ENCODE data around the gene HSPA8.
A peak's percentile ranks its signal among the peaks of the same experiment; 100 is the strongest.
"Not testable (repeated sequence)": the region's sequence is repeated elsewhere in the genome, so short reads cannot be mapped to it uniquely, and the experiment has no call there.

HSPA8 gene

GRCh38 chr11:123069908-123070821, 8.2 kb upstream of the HSPA8 start:
- no peak for DNase-seq

DNA sequence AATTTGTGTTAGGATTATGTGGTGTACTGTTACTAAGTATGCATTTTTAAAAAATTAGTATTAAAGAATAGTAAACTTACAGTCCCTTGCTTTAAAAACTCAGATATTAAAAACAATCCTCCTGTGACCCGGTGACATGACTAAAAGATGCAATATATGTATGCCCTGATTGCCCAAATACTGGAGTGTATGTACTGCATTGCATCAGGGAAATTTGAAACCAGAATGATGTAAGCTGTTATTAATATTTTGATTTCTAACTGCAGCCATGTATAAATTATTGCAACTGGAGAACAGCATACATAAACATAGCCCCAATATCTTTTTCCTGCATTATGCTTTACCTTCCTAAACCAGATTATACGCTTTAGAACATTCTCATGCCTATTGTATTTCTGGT, 3.7 kb upstream of the HSPA8 start:
- DNase-seq: no peak

- no peak for DNase-seq
Observed at GRCh38 chr11:123063826-123064657, 2.1 kb upstream of the HSPA8 start.

GRCh38 chr11:123062892-123063825, 1.2 kb upstream of the HSPA8 start:
- peak; percentile 77 for DNase-seq

DNA sequence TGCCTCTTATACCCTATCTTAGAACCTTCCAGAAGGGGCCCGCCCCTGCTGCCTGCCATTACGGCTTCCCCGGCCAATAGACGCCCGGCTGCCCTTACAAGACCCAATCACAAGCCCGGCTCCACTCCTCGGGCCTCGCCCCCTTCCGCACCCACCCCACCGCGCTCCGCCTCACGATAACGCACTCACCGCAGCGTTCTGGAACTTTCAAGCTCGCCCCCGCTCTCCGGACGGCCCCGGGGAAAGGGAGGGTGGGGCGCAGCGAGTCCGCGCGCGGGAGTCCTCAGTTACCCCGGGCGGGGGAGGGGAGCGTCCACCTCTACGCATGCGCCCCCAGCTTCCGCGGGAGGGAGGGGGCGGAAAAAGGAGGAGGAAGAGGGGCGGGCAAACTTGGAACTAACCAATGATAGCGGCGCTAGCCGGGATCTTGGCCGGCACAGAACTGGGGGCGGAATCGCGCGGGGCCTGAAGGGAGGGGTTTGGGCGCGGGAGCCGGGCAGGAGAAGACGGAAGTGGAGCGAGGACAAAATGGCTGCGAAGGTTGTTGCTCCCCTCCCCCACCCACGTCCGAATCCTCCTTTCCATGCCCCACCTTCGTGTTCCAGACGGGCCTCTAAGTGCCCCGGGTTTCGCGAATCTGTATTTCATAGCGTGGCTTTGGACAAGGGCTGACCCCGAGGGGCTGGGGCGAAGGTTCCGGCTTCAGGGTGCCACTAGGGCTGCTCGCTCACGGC, 389 bp upstream of the HSPA8 start:
- peak; percentile 100 for DNase-seq

DNA sequence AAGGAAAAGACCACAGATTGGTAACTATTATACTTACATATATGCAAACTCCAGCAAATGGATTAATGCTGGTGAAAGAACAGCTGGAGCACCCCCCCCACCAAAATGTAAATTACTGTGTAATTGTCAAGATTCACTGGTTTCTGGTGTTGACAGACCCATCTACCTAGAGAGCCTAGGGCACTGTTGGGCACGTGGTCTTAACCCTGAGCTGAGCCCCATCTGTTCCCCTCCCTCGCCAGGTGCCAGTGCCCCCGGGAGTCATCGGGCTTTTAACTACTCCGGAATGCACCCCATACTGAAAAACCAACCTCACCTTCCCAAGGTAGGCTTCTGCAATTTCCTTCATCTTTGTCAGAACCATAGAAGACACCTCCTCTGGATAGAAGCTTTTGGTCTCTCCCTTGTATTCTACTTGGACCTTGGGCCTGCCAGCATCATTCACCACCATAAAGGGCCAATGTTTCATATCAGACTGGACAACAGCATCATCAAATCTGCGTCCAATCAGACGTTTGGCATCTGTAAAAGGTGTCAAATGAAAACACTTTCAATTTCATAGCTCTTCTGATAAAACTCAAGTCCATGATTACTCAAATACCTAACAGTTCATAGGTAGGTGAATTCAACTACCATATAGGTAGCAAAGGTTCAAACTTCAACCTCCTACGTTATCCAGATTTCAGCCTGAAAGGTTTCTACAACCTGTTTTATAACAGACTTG, 1.5 kb downstream of the HSPA8 start:
- no peak for DNase-seq

DNA sequence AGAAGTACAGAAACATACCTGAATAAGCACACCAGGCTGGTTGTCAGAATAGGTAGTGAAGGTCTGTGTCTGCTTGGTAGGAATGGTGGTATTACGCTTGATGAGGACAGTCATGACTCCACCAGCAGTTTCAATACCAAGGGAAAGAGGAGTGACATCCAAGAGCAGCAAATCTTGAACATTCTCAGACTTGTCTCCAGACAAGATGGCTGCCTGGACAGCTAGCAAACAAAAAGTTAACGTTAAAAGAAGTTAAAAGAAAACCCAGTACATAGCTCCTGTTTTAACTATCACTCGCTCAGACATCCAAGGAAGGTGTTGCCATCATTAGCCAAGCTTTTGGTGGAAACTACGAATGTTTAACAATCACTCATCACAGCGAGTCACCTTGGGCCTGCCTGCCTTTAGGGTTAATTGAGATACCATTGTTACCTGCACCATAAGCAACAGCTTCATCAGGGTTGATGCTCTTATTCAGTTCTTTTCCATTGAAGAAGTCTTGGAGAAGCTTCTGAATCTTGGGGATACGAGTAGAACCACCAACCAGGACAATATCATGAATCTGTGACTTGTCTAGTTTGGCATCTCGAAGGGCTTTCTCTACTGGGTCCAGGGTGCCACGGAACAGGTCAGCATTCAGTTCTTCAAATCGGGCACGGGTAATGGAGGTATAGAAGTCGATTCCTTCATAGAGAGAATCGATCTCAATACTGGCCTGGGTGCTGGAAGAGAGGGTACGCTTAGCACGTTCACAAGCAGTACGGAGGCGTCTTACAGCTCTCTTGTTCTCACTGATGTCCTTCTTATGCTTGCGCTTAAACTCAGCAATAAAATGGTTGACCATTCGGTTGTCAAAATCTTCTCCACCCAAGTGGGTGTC, 2.7 kb downstream of the HSPA8 start:
- DNase-seq: not testable (repeated sequence)

- DNase-seq: no peak
Observed at GRCh38 chr11:123057661-123058305, 4.2 kb downstream of the HSPA8 start.

DNA sequence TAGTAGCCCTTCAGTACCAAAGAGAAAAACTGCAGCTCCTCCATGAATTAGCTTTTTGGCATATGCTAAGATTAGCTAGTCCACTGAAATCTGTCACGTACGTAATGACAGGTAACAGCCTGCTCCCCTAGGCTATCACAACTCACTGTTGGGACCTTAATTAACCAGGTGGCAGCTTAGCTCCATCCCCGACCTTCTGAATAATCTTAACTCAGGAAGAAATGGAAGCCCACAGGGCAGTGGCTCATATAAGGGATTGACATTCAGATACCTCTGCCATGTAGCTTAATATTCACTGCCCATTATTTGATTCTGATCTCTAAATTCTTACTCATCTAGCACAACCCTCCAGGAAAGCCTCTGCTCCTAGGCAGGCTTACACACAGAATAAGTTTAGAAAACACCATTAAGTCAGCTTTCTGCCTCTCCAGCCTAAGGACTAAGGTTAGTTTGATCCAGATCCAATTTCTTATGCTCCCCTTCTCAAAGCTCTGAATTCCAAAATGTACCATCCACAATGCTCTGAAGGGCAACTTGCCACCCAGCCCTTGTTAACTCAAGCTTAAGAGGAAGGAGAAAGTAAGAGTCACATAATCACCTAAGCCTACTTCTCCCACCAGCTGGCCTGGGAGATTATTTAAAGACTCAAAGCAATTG, 5.0 kb downstream of the HSPA8 start:
- DNase-seq: no peak

GRCh38 chr11:123055191-123055901, 6.6 kb downstream of the HSPA8 start:
- DNase-seq: no peak

GRCh38 chr11:123054301-123055065, 7.5 kb downstream of the HSPA8 start:
- peak; percentile 94 for DNase-seq

DNA sequence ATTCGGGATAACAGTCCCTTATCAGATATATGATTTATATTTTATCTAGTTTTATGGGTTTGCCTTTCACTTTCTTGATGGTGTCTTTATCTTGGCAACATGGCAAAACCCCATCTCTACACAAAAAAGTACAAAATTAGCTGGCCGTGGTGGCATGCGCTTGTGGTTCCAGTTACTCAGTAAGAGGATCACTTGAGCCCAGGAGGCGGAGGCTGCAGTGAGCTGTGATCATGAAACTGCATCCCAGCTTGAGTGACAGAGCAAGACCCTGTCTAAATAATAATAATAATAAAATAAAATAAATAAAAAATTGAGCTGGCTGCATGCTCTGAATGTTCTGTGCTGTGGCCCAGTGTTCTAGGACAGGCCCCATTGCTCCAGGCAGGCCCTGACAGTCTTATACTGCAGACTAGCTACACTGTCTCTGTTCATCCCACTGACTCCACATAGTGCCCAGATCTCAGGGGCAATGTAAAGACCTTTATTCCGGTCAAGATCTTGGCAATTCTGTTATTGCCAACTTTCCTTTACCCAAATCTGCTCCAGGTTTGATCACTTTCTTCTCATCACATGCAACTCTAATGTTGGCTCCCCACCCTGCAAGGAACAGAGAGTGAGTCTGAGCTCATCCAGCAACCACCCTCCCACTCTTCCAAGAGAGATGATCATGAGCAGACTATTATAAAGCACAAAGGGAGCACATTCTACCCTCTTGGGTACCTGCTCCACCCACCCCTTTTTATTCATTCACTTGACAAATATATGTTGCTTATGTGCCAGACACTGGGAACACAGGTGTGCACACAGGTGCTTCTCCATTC, 8.8 kb downstream of the HSPA8 start:
- no peak for DNase-seq

- DNase-seq: no peak
Observed at GRCh38 chr11:123051634-123052033, 10.3 kb downstream of the HSPA8 start.

DNA sequence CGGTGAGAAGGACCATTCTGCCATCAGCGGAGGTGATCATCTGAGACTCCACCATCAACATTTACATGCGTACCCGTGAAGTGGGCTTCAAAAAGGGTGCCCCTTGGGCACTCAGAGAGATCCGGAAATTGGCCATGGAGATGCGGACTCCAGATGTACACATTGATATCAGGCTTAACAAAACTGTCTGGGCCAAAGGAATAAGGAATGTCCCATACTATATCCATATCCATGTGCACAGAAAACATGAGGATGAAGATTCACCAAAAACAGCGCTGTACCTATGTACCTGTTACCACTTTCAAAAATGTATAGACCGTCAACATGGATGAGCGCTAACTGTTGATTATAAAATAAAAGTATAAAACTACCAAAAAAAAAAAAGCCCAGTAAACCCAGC, 10.8 kb downstream of the HSPA8 start:
- DNase-seq: no peak

DNA sequence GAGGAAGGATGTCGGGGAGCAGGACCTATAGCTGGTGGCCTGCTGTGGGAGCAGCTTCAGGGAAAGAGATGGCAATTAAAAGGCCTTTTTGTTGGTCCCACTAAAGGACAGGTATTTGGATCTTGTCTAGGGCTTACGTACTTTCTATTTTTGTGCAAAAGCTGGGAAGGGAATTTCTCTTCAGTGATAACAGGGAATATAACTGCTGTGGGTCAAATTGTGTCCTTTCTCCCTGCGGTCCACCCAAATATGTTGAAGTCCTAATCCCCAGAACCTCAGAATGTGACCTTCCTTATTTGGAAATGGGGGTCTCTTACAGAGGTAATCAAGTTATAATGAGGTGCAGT, 14.0 kb downstream of the HSPA8 start:
- DNase-seq: no peak

- no peak for DNase-seq
Observed at GRCh38 chr11:123047266-123047946, 14.5 kb downstream of the HSPA8 start.
